IgD-negative memory B cell (primary cell): ENCODE measurements around the gene PRKCQ. TPM values are rescaled to one million over a fixed set of nuclear protein-coding genes. Genes with fewer than 3 reads are reported as not detected.
"Not testable (repeated sequence)": the region's sequence is repeated elsewhere in the genome, so short reads cannot be mapped to it uniquely, and the experiment has no call there.

Experiments
- H3K27ac Mint-ChIP-seq, 3 donors: one replicate each; pipeline ENCODE4 v1.8.0; 2020 to 2022; ENCODE audit warnings: mild to moderate bottlenecking in 3 of 3, mixed read lengths in 3 of 3, moderate library complexity in 1 of 3
- H3K27me3 Mint-ChIP-seq: one replicate; pipeline ENCODE4 v1.8.0; 2021; ENCODE audit warnings: mixed read lengths
- H3K36me3 Mint-ChIP-seq: one replicate; pipeline ENCODE4 v1.8.0; 2020; ENCODE audit warnings: mild to moderate bottlenecking, mixed read lengths
- H3K4me1 Mint-ChIP-seq, 3 donors: one replicate each; pipeline ENCODE4 v1.8.0; 2020 to 2022; ENCODE audit warnings: mixed read lengths in 3 of 3, mild to moderate bottlenecking in 1 of 3
- H3K4me3 Mint-ChIP-seq, 4 donors: one replicate each; pipeline ENCODE4 v1.8.0; 2020 to 2022; ENCODE audit warnings: mild to moderate bottlenecking in 4 of 4, mixed read lengths in 4 of 4, moderate library complexity in 3 of 4
- H3K9me3 Mint-ChIP-seq, 3 donors: one replicate each; pipeline ENCODE4 v1.8.0; 2020 to 2021; ENCODE audit warnings: mixed read lengths in 3 of 3, mild to moderate bottlenecking in 1 of 3
- polyA plus RNA-seq: library from polyadenylated mRNA; unstranded; fragments of 300-500 nt; fragmentation: Illumina TruSeq; gene quantifications from one replicate; pipeline ENCODE4 v1.2.3, GENCODE V29; 2021

PRKCQ gene
- polyA plus RNA-seq, 1 donor from 2014 or later = 1.7 TPM

DNA sequence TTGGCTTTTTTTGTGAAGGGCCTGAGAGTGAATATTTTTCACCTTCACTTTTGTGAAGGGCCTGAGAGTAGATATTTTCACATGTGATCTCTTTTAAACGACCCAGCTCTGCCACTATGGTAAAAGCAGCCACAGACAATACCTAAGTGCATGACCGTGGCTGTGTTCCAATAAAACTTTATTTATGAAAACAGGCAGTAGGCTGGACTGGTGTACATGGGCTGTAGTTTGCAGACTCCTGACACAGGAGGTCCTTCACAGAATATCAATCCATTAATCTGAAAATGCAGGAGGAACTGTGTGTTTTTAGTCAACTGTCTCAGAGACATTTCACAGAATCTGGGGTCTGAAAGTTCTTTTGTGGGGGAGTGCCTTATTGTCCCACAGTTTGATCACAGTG, 186.9 kb downstream of the PRKCQ start:
- no peak overlapping the region for H3K27ac Mint-ChIP-seq
- H3K4me1 Mint-ChIP-seq = peaks cover 0 to 1% (median 0%) of the 10 kb centered on the region in 3 donors
- H3K36me3 Mint-ChIP-seq = peaks cover 2% of the 10 kb centered on the region
- peaks cover 5 to 19% (median 5%) of the 10 kb centered on the region in 3 donors for H3K9me3 Mint-ChIP-seq
- no peak overlapping the region for H3K4me3 Mint-ChIP-seq
- no peaks in the 10 kb centered on the region for H3K27me3 Mint-ChIP-seq

DNA sequence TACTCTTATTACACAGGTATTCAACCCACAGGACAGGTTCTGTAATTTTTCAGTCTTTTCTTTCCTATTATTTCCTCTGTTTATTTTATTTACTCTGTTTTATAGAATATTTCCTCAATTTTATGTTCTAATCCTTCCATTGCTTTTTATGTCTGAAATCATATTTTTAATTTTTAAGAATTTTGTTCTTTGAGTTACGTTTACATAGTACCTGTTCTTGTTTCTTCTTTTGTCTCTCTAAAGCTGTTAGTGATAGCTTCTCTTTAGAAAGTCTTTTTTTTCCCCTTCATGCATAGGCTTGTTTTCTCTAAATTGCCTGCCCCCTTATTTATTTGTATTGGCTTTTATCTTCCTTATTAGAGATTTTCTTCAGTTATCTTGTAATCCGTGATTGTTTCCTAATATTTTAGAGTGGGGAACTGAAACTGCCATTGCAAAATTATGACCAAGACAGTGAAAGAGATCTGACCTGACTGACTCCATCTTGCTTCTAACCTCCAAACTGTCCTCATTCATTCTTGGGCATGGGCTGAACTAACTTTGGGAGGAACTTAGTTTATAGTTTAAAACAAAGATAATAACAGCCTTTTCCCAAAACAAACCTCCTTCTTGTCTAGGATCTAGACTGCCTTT, 189.7 kb downstream of the PRKCQ start:
- Mint-ChIP-seq H3K4me1 (no peaks in the 10 kb centered on the region), H3K36me3 (peaks cover 2% of the 10 kb centered on the region), H3K27me3 (no peaks in the 10 kb centered on the region), H3K4me3 (no peak overlapping the region), H3K27ac (no peak overlapping the region), H3K9me3 (peaks cover 5 to 19% (median 5%) of the 10 kb centered on the region in 3 donors)

DNA sequence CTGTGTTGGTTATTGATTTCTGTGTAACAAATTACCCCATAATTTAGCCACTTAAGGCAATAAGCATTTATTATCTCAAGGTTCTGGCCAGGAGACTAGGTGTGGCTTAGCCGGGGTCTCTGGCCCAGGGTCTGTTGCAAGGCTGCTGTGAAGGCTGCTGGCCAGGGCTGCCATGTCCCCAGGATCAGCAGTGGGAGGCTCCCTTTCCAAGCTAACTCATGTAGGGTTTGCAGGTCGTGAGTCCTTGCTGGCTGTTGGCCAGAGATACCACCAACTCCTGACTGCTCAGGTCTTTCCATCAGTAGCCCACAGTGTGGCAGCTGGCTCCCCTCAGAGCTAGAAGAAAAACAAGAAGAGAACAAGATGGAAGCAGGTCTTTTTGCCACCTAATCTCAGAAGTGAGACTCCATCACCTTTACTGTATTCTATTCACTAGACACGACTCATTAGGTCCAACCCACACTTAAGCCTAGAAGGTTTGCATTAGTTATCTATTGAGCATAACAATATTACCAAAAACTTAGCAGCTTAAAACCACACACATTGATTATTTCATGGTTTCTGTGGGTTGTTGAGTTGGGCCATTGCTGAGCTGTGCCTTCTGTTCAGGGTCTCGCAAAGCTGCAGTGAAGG, 191.7 kb downstream of the PRKCQ start:
- no peaks in the 10 kb centered on the region for H3K4me1 Mint-ChIP-seq
- H3K36me3 Mint-ChIP-seq = peaks cover 2% of the 10 kb centered on the region
- H3K4me3 Mint-ChIP-seq = no peak overlapping the region
- no peak overlapping the region for H3K27ac Mint-ChIP-seq
- peaks cover 5 to 19% (median 5%) of the 10 kb centered on the region in 3 donors for H3K9me3 Mint-ChIP-seq
- H3K27me3 Mint-ChIP-seq = no peaks in the 10 kb centered on the region

DNA sequence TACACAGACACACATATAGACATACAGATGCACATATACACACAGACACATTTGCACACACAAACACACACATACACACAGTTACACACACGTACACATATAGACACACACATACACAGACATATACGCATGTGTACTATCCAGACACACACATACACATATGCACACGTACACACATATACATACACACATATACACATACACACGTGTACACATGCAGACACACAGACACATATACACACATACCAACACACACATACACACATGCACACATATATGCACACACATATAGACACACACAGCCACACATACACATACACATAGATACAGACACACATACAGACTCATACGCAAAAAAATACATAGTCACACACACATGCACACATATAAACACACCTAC, 193.1 kb downstream of the PRKCQ start:
- no peak overlapping the region for H3K4me3 Mint-ChIP-seq
- H3K36me3 Mint-ChIP-seq = peaks cover 2% of the 10 kb centered on the region
- H3K27me3 Mint-ChIP-seq = no peaks in the 10 kb centered on the region
- H3K4me1 Mint-ChIP-seq = peaks cover 7 to 9% (median 7%) of the 10 kb centered on the region in 3 donors
- H3K9me3 Mint-ChIP-seq = peaks cover 5 to 19% (median 5%) of the 10 kb centered on the region in 3 donors
- H3K27ac Mint-ChIP-seq = peak overlapping the region in 1 of 3 donors; percentile 63

DNA sequence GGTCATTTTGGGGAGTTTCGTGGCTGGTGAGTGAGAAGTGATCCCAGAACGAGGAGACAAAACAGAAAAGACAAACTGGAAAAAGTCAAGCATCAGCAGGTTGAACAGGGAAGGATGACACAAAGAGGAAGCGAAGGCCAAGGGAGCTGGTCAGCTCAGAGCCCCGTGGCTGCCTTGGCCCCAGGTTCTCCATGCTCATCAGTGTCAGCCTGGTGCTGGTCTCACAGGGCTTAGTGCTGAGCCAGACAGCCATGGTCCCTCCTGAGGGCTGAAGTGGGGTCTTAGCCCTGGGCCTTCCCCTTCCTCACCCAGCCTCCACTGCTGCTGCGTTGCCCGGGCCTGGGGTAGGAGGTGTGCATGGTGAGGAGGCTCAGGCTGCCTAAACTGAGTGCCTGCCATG, 193.7 kb downstream of the PRKCQ start:
- no peak overlapping the region for H3K27ac Mint-ChIP-seq
- H3K4me1 Mint-ChIP-seq = peaks cover 11 to 13% (median 12%) of the 10 kb centered on the region in 3 donors
- peaks cover 2% of the 10 kb centered on the region for H3K36me3 Mint-ChIP-seq
- no peaks in the 10 kb centered on the region for H3K27me3 Mint-ChIP-seq
- H3K4me3 Mint-ChIP-seq = no peak overlapping the region
- H3K9me3 Mint-ChIP-seq = peaks cover 5 to 19% (median 5%) of the 10 kb centered on the region in 3 donors

DNA sequence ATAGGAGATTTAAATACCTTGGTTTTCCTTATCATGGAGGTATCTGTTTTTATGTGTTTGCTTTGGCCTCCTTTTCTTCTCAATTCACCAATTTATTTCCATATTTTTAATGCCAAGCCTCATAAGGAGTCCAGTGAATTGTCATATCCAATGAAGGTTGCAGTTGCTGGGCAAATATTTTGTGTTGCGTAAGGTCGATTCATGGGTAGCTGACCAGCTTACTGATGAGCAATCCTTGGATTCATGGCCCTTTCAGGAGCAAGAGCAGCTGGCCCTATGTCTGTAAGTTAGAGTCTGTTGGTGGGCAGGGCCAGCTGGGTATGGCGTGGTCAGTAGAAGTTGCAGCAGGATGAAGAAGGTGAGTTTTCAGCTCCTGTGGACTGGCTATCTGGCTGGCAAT, 194.4 kb downstream of the PRKCQ start:
- Mint-ChIP-seq H3K9me3 (peaks cover 8 to 20% (median 12%) of the 10 kb centered on the region in 3 donors), H3K4me1 (peaks cover 17 to 19% (median 19%) of the 10 kb centered on the region in 3 donors), H3K27me3 (peaks cover 2% of the 10 kb centered on the region), H3K4me3 (no peak overlapping the region), H3K27ac (no peak overlapping the region), H3K36me3 (peaks cover 4% of the 10 kb centered on the region)

DNA sequence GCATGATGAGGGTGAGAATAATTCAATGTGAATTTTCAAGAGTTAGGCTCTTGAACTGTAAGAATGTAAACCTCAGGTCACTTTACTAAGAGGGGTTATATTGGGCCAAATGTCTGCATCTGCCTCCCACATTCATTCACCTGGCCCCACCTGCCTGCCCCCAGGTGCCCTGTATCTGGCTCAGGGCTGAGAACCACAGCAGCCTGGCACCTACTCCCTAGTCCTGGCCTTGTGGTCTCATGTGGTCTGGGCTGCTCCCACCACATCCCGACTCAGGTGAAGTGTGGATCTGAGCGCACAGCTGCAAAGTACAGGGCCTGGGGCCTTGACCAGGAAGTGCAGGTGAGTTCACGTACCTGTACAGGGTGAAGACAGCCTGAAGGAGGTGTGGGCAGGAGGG, 195.2 kb downstream of the PRKCQ start:
- peaks cover 7 to 14% (median 13%) of the 10 kb centered on the region in 3 donors for H3K9me3 Mint-ChIP-seq
- H3K27me3 Mint-ChIP-seq = peaks cover 2% of the 10 kb centered on the region
- H3K36me3 Mint-ChIP-seq = peaks cover 4% of the 10 kb centered on the region
- no peak overlapping the region for H3K27ac Mint-ChIP-seq
- peaks cover 17 to 19% (median 19%) of the 10 kb centered on the region in 3 donors for H3K4me1 Mint-ChIP-seq
- no peak overlapping the region for H3K4me3 Mint-ChIP-seq

DNA sequence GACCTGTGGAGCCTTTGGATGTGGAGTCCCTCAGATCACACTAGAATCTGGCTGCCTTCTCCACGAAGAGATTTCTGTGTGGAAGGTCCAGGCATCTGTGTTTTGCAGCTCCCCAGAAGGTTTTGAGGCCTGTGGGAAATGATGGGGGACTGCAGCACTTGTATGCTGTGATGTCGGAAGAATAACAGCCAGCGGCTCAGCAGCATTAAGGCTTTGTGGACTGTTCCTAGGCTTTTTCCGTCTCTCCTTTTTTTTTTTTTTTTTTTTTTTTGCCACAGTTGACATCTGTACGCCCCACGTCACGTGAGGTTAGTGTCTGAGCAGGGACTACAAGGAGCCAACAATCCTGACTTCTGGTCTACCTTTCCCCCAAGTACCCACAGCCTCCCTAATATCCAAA, 196.0 kb downstream of the PRKCQ start:
- Mint-ChIP-seq H3K27ac (no peak overlapping the region), H3K36me3 (peaks cover 2% of the 10 kb centered on the region), H3K4me1 (peaks cover 17 to 19% (median 19%) of the 10 kb centered on the region in 3 donors), H3K4me3 (peak overlapping the region in 1 of 4 donors; percentile 23), H3K9me3 (peaks cover 7 to 14% (median 13%) of the 10 kb centered on the region in 3 donors), H3K27me3 (peaks cover 2% of the 10 kb centered on the region)

DNA sequence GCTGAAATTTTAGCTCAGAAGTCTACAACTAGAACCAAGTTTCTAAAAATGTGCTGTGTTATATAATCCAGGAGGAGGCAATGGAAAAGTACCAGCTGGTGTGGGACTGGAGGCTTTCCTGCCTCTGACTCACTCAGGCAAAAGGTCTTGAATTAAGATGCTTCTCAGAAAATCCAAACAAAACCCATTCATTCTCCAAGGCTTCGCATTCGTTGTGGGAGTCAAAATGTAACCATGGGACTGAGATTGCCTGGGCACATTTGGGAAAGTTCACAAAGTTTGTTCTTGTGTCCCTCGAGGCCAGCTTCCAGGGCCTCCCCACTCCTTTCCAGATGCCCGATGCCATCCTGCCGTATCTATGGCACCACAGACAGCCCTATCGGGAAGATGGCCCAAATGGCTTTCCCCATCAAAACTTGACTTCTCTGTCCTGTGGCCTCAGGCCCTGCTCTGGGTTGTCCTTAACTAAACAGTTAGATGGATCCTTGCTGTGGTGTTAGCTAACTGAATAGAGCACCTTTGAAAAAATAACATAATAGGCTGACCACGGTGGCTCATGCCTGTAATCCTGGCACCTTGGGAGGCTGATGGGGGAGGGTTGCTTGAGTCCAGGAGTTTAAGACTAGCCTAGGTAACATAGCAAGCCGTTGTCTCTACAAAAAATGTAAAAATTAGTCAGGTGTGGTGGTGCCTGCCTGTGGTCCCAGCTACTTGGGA, 196.8 kb downstream of the PRKCQ start:
- Mint-ChIP-seq H3K9me3 (peaks cover 7 to 17% (median 14%) of the 10 kb centered on the region in 3 donors), H3K36me3 (peaks cover 2% of the 10 kb centered on the region), H3K4me3 (no peak overlapping the region), H3K4me1 (peaks cover 17 to 19% (median 19%) of the 10 kb centered on the region in 3 donors), H3K27me3 (peaks cover 2% of the 10 kb centered on the region), H3K27ac (no peak overlapping the region)

DNA sequence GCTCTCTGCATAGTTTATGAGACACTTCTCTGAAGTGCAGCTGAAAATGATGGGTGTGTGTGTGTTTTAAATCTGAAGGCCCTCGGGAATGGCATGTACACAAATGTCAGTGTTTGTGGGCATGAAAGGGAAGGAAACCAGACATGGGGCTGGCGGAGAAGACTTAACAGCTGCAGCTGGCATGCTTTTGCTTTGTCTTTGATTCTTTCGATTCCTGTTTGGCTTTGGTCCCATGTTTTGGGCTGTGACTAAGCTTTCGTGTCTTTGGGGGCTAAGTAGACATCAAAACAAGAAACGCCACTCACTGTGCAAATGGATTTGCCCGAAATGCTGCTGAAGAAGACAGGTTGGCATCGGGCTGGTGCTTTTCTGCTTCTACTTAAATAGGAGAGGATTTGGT, 198.0 kb downstream of the PRKCQ start:
- Mint-ChIP-seq H3K4me3 (peak overlapping the region in 3 of 4 donors; percentile 2 to 71 (median 63)), H3K9me3 (peaks cover 7 to 17% (median 14%) of the 10 kb centered on the region in 3 donors), H3K27ac (peak overlapping the region in 1 of 3 donors; percentile 81), H3K4me1 (peaks cover 17 to 19% (median 19%) of the 10 kb centered on the region in 3 donors), H3K36me3 (peaks cover 2% of the 10 kb centered on the region), H3K27me3 (peaks cover 2% of the 10 kb centered on the region)

DNA sequence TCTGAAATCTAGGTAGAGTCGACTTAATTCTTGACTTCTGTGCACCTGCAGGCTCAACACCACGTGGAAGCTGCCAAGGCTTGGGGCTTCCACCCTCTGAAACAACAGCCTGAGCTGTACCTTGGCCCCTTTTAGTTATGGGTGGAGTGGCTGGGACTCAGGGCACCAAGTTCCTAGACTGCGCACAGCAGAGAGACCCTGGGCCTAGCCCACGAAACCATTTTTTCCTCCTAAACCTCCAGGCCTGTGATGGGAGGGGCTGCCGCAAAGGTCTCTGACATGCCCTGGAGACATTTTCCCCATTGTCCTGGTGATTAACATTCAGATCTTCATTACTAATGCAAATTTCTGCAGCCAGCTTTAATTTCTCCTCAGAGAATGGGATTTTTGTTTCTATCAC, 199.6 kb downstream of the PRKCQ start:
- Mint-ChIP-seq H3K4me1 (peaks cover 17 to 19% (median 19%) of the 10 kb centered on the region in 3 donors), H3K4me3 (peak overlapping the region in 1 of 4 donors; percentile 29), H3K9me3 (peaks cover 7 to 17% (median 14%) of the 10 kb centered on the region in 3 donors)
- H3K27me3 Mint-ChIP-seq, H3K36me3 Mint-ChIP-seq, H3K27ac Mint-ChIP-seq: not testable (repeated sequence)

DNA sequence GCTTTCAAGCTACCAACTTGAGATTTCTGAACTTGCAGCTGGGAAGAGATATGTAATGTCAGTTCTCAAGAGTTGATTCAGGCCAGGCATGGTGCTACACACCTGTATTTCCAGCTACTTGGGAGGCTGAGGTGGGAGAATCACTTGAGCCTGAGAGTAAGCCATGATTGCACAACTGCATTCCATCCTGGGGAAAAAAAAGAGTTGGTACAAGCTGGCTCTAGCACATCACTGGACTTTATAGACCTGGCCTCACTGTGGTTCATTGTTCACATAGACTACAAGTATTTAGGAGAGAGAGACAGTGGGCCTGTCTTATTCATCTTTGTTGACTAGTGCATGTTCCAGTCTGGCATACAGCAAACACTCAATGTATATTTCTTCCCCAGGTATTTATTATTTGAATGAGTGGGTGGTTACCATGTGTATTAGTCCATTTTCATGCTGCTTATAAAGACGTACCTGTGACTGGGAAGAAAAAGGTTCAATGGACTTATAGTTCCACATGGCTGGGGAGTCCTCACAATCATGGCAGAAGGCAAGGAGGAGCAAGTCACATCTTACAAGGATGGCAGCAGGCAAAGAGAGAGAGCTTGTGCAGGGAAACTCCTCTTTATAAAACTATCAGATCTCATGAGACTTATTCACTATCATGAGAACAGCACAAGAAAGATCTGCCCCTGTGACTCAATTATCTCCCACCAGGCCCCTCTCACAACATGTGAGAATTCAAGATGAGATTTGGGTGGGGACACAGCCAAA, 200.9 kb downstream of the PRKCQ start:
- Mint-ChIP-seq H3K4me1 (peaks cover 17 to 19% (median 19%) of the 10 kb centered on the region in 3 donors), H3K27me3 (peaks cover 2% of the 10 kb centered on the region), H3K9me3 (peaks cover 7 to 17% (median 14%) of the 10 kb centered on the region in 3 donors), H3K27ac (no peak overlapping the region), H3K36me3 (peaks cover 2% of the 10 kb centered on the region), H3K4me3 (peak overlapping the region in 1 of 4 donors; percentile 70)
